Duodenal mucosa (tissue), 2 donors: ENCODE data around the gene RNF135.
"Not testable (repeated sequence)": the region's sequence is repeated elsewhere in the genome, so short reads cannot be mapped to it uniquely, and the experiment has no call there.

ENCODE experiments used
- H3K27ac ChIP-seq: one replicate; pipeline ENCODE4 v1.7.0; 2013; ENCODE audit warnings: low read depth, low read length
- H3K27me3 ChIP-seq, 2 donors: one replicate each; pipeline ENCODE4 v1.7.0; 2013; ENCODE audit warnings: low read length in 2 of 2, control low read depth in 1 of 2; ENCODE audit not compliant: insufficient read depth in 2 of 2, control insufficient read depth in 1 of 2
- H3K36me3 ChIP-seq, 2 donors: one replicate each; pipeline ENCODE4 v1.7.0; 2013; ENCODE audit warnings: low read length in 2 of 2, control low read depth in 1 of 2; ENCODE audit not compliant: insufficient read depth in 2 of 2, control insufficient read depth in 1 of 2
- H3K4me1 ChIP-seq, 2 donors: one replicate each; pipeline ENCODE4 v1.7.0; 2013; ENCODE audit warnings: low read length in 2 of 2, control low read depth in 1 of 2; ENCODE audit not compliant: insufficient read depth in 2 of 2, control insufficient read depth in 1 of 2
- H3K4me3 ChIP-seq, 2 donors: one replicate each; pipeline ENCODE4 v1.7.0; 2013; ENCODE audit warnings: low read length in 2 of 2, low read depth in 1 of 2
- H3K9ac ChIP-seq, 2 donors: one replicate each; pipeline ENCODE4 v1.7.0; 2013; ENCODE audit warnings: low read length in 2 of 2, low read depth in 1 of 2
- H3K9me3 ChIP-seq, 2 donors: one replicate each; pipeline ENCODE4 v1.7.0; 2013; ENCODE audit warnings: low read length in 2 of 2, control low read depth in 1 of 2; ENCODE audit not compliant: control insufficient read depth in 1 of 2

Gene RNF135

DNA sequence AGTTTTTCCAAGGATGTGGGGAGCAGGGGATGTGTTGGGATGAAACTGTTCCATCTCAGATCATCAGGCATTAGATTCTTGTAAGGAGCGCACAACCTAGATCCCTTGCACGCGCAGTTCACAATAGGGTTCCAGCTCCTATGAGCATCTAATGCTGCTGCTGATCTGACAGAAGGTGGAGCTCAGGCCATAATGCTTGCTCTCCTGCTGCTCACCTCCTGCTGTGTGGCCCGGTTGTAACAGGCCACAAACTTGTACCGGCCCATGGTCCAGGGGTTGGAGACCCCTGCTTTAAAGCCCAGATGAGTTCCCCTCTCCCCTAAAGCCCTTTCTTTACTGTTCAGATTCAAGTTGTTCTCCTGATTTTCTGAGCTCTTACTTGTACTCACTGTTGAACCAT, 44.8 kb downstream of the RNF135 start:
- Histone ChIP-seq H3K4me3 (no peak overlapping the region), H3K27ac (no peak overlapping the region), H3K36me3 (no peaks in the 10 kb centered on the region), H3K9ac (no peak overlapping the region), H3K4me1 (no peaks in the 10 kb centered on the region), H3K9me3 (no peaks in the 10 kb centered on the region), H3K27me3 (no peaks in the 10 kb centered on the region)

DNA sequence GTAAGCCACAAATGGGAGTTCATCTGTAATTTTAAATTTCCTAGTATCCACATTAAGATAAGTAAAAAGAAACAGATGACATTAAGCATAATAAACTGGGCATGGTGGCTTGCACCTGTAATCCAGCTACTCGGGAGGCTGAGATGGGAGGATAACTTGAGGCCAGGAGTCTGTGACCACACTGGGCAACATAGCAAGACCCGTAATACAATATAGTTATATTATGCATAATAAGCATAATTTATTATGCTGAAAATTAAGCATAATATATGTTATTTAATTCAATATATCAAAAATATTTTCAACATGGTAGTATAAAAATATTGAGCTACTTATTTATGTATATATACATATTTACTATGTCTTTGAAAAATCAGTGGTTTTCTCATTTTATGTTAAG, 48.2 kb downstream of the RNF135 start:
- no peak overlapping the region for H3K9ac ChIP-seq
- H3K27ac ChIP-seq = no peak overlapping the region
- H3K4me1 ChIP-seq = no peaks in the 10 kb centered on the region
- no peaks in the 10 kb centered on the region for H3K27me3 ChIP-seq
- H3K9me3 ChIP-seq = no peaks in the 10 kb centered on the region
- H3K4me3 ChIP-seq = no peak overlapping the region
- H3K36me3 ChIP-seq = no peaks in the 10 kb centered on the region

DNA sequence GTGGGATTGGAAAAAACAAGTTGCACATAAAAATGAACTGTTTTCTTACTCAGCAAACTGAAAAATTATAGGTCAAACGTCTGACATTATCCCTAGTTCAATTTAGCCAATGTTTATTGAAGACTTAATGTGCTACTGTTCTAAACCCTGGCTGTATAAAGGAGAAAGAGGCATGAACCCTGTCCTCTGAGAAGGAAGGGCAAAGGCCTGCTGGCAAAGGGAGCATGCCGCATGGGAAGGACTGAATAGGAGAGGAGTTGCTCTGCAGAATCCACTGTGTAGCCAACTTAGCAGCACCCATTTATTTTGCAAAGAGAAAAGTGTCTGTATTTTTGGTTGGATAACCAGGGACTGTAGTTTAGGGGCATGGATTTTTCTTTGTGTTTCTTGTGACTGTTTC, 52.3 kb downstream of the RNF135 start:
- not testable (repeated sequence) for H3K9ac ChIP-seq, H3K4me3 ChIP-seq, H3K27ac ChIP-seq, H3K36me3 ChIP-seq, H3K9me3 ChIP-seq, H3K27me3 ChIP-seq, H3K4me1 ChIP-seq

GRCh38 chr17:31031841-31032240, 61.0 kb downstream of the RNF135 start:
- H3K9ac ChIP-seq = no peak overlapping the region
- no peak overlapping the region for H3K4me3 ChIP-seq
- H3K27ac ChIP-seq = no peak overlapping the region
- H3K36me3 ChIP-seq = no peaks in the 10 kb centered on the region
- H3K27me3 ChIP-seq = no peaks in the 10 kb centered on the region
- no peaks in the 10 kb centered on the region for H3K9me3 ChIP-seq
- H3K4me1 ChIP-seq = no peaks in the 10 kb centered on the region

GRCh38 chr17:31035611-31036010, 64.8 kb downstream of the RNF135 start:
- H3K9ac ChIP-seq, H3K27ac ChIP-seq, H3K36me3 ChIP-seq, H3K9me3 ChIP-seq, H3K4me1 ChIP-seq, H3K4me3 ChIP-seq, H3K27me3 ChIP-seq: not testable (repeated sequence)

DNA sequence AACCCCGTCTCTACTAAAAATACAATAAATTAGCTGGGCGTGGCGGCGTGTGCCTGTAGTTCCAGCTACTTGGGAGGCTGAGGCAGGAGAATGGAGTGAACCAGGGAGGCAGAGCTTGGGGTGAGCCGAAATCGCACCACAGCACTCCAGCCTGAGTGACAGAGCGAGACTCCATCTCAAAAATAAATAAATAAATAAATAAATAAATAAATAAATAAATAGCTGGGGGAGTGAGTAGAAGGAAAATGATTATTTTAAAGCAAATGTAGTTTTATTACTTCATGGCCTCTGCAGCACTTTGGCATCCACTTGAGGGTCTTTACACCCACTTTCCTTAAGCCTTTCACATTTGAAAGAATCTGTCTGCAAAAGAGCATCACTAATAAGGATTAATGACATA, 70.0 kb downstream of the RNF135 start:
- not testable (repeated sequence) for H3K27ac ChIP-seq, H3K9me3 ChIP-seq, H3K4me1 ChIP-seq, H3K4me3 ChIP-seq, H3K36me3 ChIP-seq, H3K9ac ChIP-seq, H3K27me3 ChIP-seq

GRCh38 chr17:31042378-31042777, 71.5 kb downstream of the RNF135 start:
- H3K4me3 ChIP-seq, H3K27ac ChIP-seq, H3K4me1 ChIP-seq, H3K36me3 ChIP-seq, H3K9me3 ChIP-seq, H3K9ac ChIP-seq, H3K27me3 ChIP-seq: not testable (repeated sequence)

GRCh38 chr17:31046856-31047425, 76.1 kb downstream of the RNF135 start:
- H3K27ac ChIP-seq = not testable (repeated sequence)

GRCh38 chr17:31048142-31048541, 77.3 kb downstream of the RNF135 start:
- Histone ChIP-seq H3K9ac (no peak overlapping the region), H3K9me3 (no peaks in the 10 kb centered on the region), H3K27ac (no peak overlapping the region), H3K27me3 (no peaks in the 10 kb centered on the region), H3K36me3 (no peaks in the 10 kb centered on the region), H3K4me1 (no peaks in the 10 kb centered on the region), H3K4me3 (no peak overlapping the region)

More at GRCh38 chr17:31046856-31047425, 76.1 kb downstream of the RNF135 start:
- not testable (repeated sequence) for H3K36me3 ChIP-seq, H3K9ac ChIP-seq, H3K4me1 ChIP-seq, H3K27me3 ChIP-seq, H3K4me3 ChIP-seq, H3K9me3 ChIP-seq

DNA sequence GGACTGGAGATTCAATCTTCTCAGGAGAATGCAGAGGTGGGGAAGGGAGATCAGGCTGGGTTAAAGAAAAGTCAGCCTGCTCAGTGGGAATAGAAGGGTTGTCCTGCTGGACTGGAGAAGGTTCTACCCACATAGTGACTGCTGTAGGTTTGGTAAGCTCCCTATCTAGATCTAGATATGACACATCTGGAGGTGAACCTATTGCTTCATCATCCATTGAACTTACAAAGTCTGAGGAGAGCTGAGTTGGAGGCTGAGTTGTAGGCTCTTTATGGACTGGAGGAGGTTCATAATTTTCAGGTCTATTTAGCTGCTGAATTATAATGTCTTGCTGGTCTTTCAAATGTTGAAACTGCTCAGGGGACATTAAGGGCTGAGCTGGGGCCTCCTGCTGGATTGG, 77.9 kb downstream of the RNF135 start:
- Histone ChIP-seq H3K9ac (no peak overlapping the region), H3K36me3 (no peaks in the 10 kb centered on the region), H3K9me3 (no peaks in the 10 kb centered on the region), H3K4me3 (no peak overlapping the region), H3K27me3 (no peaks in the 10 kb centered on the region), H3K4me1 (no peaks in the 10 kb centered on the region), H3K27ac (no peak overlapping the region)
